Measurements from ENCODE around the gene NEURL1. TPM values are rescaled to one million over a fixed set of nuclear protein-coding genes. Genes with fewer than 3 reads are reported as not detected.

Gene NEURL1
- total and polyA plus RNA-seq, 4 donors = 0.14 to 2.0 (median 0.74) TPM

DNA sequence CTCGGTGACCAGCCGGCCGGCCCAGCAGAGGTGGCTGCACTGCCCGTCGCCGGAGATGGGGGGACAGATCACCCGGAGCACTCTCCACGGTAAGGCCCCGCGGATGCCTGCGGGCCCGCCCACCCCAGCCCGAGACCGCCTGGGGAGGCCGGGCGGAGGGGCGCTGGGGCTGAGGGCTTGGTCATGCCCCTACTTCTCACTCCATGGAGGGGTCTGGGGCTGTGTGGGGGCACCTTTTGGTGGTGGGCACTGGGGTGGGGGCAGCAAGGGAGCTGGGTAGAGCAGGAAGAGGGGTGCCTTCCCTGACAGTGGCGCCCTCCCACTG lies 61.8 kb downstream of the NEURL1 start:
- peak overlapping the region in 1 of 2 donors; percentile 30 for H3K9ac ChIP-seq (ENCODE audit: insufficient read depth in 1 of 2, low read length in 2 of 2)
- no peak for ATAC-seq (ENCODE audit: insufficient read depth, low FRiP score)

GRCh38 chr10:103555712-103556111 lies 62.2 kb downstream of the NEURL1 start:
- no peak overlapping the region for H3K4me3 ChIP-seq
- no peaks in the 10 kb centered on the region for H3K36me3 ChIP-seq (ENCODE audit: control insufficient read depth in 4 of 4, insufficient read depth in 4 of 4, low read length in 4 of 4)
- H3K27ac ChIP-seq (ENCODE audit: low read depth in 1 of 2, low read length in 1 of 2) = no peak overlapping the region
- H3K4me1 ChIP-seq (ENCODE audit: control insufficient read depth in 5 of 5, insufficient read depth in 5 of 5, low read length in 5 of 5) = peaks cover 0 to 11% (median 0%) of the 10 kb centered on the region in 5 donors
- peak overlapping the region in 1 of 2 donors; percentile 30 for H3K9ac ChIP-seq (ENCODE audit: insufficient read depth in 1 of 2, low read length in 2 of 2)
- H3K27me3 ChIP-seq (ENCODE audit: control insufficient read depth in 3 of 3, insufficient read depth in 3 of 3, low read length in 2 of 3) = peaks cover 0 to 9% (median 3%) of the 10 kb centered on the region in 3 donors
- DNase-seq (no peak), ATAC-seq (ENCODE audit: insufficient read depth, low FRiP score) (no peak)
- TF ChIP-seq CTCF (IDR thresholded peaks at IDR 0.05; ENCODE audit: control extremely low read depth, extremely low read depth) = no peak
- 64 to 76% methylated on average over 11 of the region's 11 CpGs for WGBS, 2 donors
- peaks cover 0 to 3% (median under 1%) of the 10 kb centered on the region in 4 donors for H3K9me3 ChIP-seq (ENCODE audit: control insufficient read depth in 4 of 4, insufficient read depth in 3 of 4, low read length in 3 of 4)

More for the DNA sequence above, 61.8 kb downstream of the NEURL1 start:
- 0 to 3% methylated on average over 10 to 18 of the region's 18 CpGs for WGBS, 2 donors
- Histone ChIP-seq H3K4me3 (no peak overlapping the region), H3K36me3 (ENCODE audit: control insufficient read depth in 4 of 4, insufficient read depth in 4 of 4, low read length in 4 of 4) (no peaks in the 10 kb centered on the region), H3K4me1 (ENCODE audit: control insufficient read depth in 5 of 5, insufficient read depth in 5 of 5, low read length in 5 of 5) (peaks cover 0 to 11% (median 0%) of the 10 kb centered on the region in 5 donors), H3K27ac (ENCODE audit: low read depth in 1 of 2, low read length in 1 of 2) (no peak overlapping the region), H3K9me3 (ENCODE audit: control insufficient read depth in 4 of 4, insufficient read depth in 3 of 4, low read length in 3 of 4) (peaks cover 0 to 3% (median 0%) of the 10 kb centered on the region in 4 donors), H3K27me3 (ENCODE audit: control insufficient read depth in 3 of 3, insufficient read depth in 3 of 3, low read length in 2 of 3) (peaks cover 0 to 9% (median 3%) of the 10 kb centered on the region in 3 donors)
- TF ChIP-seq CTCF (IDR thresholded peaks at IDR 0.05; ENCODE audit: control extremely low read depth, extremely low read depth) = no peak
- no peak for DNase-seq

GRCh38 chr10:103556383-103557007 lies 63.0 kb downstream of the NEURL1 start:
- no peak for ATAC-seq (ENCODE audit: insufficient read depth, low FRiP score)

More at GRCh38 chr10:103556383-103557007, 63.0 kb downstream of the NEURL1 start:
- Histone ChIP-seq H3K27ac (ENCODE audit: low read depth in 1 of 2, low read length in 1 of 2) (no peak overlapping the region), H3K9ac (ENCODE audit: insufficient read depth in 1 of 2, low read length in 2 of 2) (no peak overlapping the region), H3K4me1 (ENCODE audit: control insufficient read depth in 5 of 5, insufficient read depth in 5 of 5, low read length in 5 of 5) (peaks cover 0 to 11% (median 0%) of the 10 kb centered on the region in 5 donors), H3K36me3 (ENCODE audit: control insufficient read depth in 4 of 4, insufficient read depth in 4 of 4, low read length in 4 of 4) (no peaks in the 10 kb centered on the region), H3K9me3 (ENCODE audit: control insufficient read depth in 4 of 4, insufficient read depth in 3 of 4, low read length in 3 of 4) (peaks cover 0 to 6% (median 1%) of the 10 kb centered on the region in 4 donors), H3K4me3 (no peak overlapping the region), H3K27me3 (ENCODE audit: control insufficient read depth in 3 of 3, insufficient read depth in 3 of 3, low read length in 2 of 3) (peaks cover 0 to 9% (median 3%) of the 10 kb centered on the region in 3 donors)
- DNase-seq = no peak
- WGBS, 2 donors = 82 to 90% methylated on average over 12 of the region's 12 CpGs
- TF ChIP-seq CTCF (IDR thresholded peaks at IDR 0.05; ENCODE audit: control extremely low read depth, extremely low read depth) = no peak
